Uterus (tissue), 2 donors: Measurements from ENCODE around the gene MICALL1.

Source experiments
- CTCF ChIP-seq, 4 experiments: fragments of 200-600 bp in 2 of 4; fragments of 450-650 bp in 2 of 4; sonication (generic) in 2 of 4; IDR thresholded peaks; one replicate each; pipeline ENCODE4 v1.5.1; 2016 to 2019; ENCODE audit warnings: antibody characterized with exemption in 4 of 4, mild to moderate bottlenecking in 2 of 4, moderate library complexity in 1 of 4
- POLR2A ChIP-seq, 2 donors: fragments of 450-650 bp; IDR thresholded peaks; one replicate each; pipeline ENCODE4 v1.6.1; 2016; ENCODE audit warnings: antibody characterized with exemption in 2 of 2, mild to moderate bottlenecking in 1 of 2, moderate library complexity in 1 of 2

- TF ChIP-seq CTCF (IDR thresholded peaks at IDR 0.05) (no peak), POLR2A (IDR thresholded peaks at IDR 0.05) (no peak)
Observed at GRCh38 chr22:37925330-37925729, 19.2 kb downstream of the MICALL1 start.
